Endothelial cell of umbilical vein (primary cell): Measurements from ENCODE around the gene LRIG1. TPM values are rescaled to one million over a fixed set of nuclear protein-coding genes. Genes with fewer than 3 reads are reported as not detected.

Experiments used
- BruUV-seq: library from RNA; stranded (reverse); fragments of 400-500 nt; replicated peaks from 2 replicates; lab custom pipeline; 2021; lab: Mats Ljungman, UMichigan
- CTCF ChIA-PET: fragments of 300-600, 350-600 bp; sonication (Branson Sonifier 250); formaldehyde crosslinking; loops from one replicate; lab custom pipeline; 2021; ENCODE audit warnings: antibody characterized with exemption, inconsistent platforms; lab: Charles Lee
- POLR2A ChIA-PET: fragments of 300-600, 350-600 bp; sonication (Branson Sonifier 250); formaldehyde crosslinking; loops from one replicate; lab custom pipeline; 2021; ENCODE audit warnings: antibody characterized with exemption, inconsistent platforms; lab: Charles Lee
- DNase-seq: peaks from one replicate; pipeline ENCODE4 v3.0.0-alpha.2; 2011; ENCODE audit warnings: low read depth, low spot score
- FAIRE-seq: peaks from 2 replicates; lab custom pipeline; 2011; peaks lifted over from hg19 to GRCh38; lab: Jason Lieb, UNC
- H2AFZ ChIP-seq: 2 replicates; pipeline ENCODE4 v1.6.0; 2012; ENCODE audit warnings: low read depth, low read length, control low read depth, inconsistent platforms
- H3K27ac ChIP-seq: 2 replicates; pipeline ENCODE4 v1.5.1; 2011; ENCODE audit warnings: low read depth, mild to moderate bottlenecking, control low read depth, low read length, moderate library complexity; ENCODE audit not compliant: insufficient read depth
- H3K27me3 ChIP-seq, 2 experiments: 2 replicates each; pipeline versions ENCODE4 v1.6.0 to v1.6.1; 2011; ENCODE audit warnings: low read length in 2 of 2, mixed read lengths in 1 of 2; ENCODE audit not compliant: control insufficient read depth in 2 of 2, insufficient read depth in 2 of 2
- H3K36me3 ChIP-seq, 2 experiments: 2 replicates in 1 of 2; 3 replicates in 1 of 2; pipeline ENCODE4 v1.5.1; 2011; ENCODE audit warnings: low read length in 2 of 2, mild to moderate bottlenecking in 1 of 2, moderate library complexity in 1 of 2; ENCODE audit not compliant: control insufficient read depth in 2 of 2, insufficient read depth in 2 of 2; ENCODE audit errors: extremely low read depth in 1 of 2
- H3K4me1 ChIP-seq: 3 replicates; pipeline ENCODE4 v1.5.1; 2011; ENCODE audit warnings: mild to moderate bottlenecking, low read length; ENCODE audit not compliant: control insufficient read depth, insufficient read depth; ENCODE audit errors: extremely low read depth
- H3K4me2 ChIP-seq: 2 replicates; pipeline ENCODE4 v1.6.1; 2011; ENCODE audit warnings: low read length, control low read depth, mixed read lengths; ENCODE audit not compliant: insufficient read depth
- H3K4me3 ChIP-seq, 3 experiments: fragments of 200-600 bp in 1 of 3; sonication (generic), shearing (Covaris generic) in 1 of 3; replicated peaks in 1 of 3; 2 replicates each; pipeline ENCODE4 v1.5.1; 2011 to 2016; ENCODE audit warnings: control low read depth in 3 of 3, low read length in 3 of 3, mild to moderate bottlenecking in 2 of 3, inconsistent platforms in 1 of 3, low read depth in 1 of 3, moderate library complexity in 1 of 3; ENCODE audit not compliant: insufficient read depth in 1 of 3
- H3K79me2 ChIP-seq: 2 replicates; pipeline ENCODE4 v1.6.0; 2012; ENCODE audit warnings: low read length, inconsistent platforms; ENCODE audit not compliant: control insufficient read depth, insufficient read depth
- H3K9ac ChIP-seq: replicated peaks from 2 replicates; pipeline ENCODE3; 2011; ENCODE audit warnings: low read length, control low read depth; ENCODE audit not compliant: insufficient read depth; ENCODE audit errors: extremely low read depth
- H3K9me1 ChIP-seq: replicated peaks from 3 replicates; pipeline ENCODE4 v1.6.0; 2011; ENCODE audit warnings: mild to moderate bottlenecking, low read length; ENCODE audit not compliant: control insufficient read depth, insufficient read depth; ENCODE audit errors: extremely low read depth
- H3K9me3 ChIP-seq: replicated peaks from 2 replicates; pipeline ENCODE4 v1.5.1; 2012; ENCODE audit warnings: low read length, inconsistent platforms; ENCODE audit not compliant: control insufficient read depth, insufficient read depth
- H4K20me1 ChIP-seq: replicated peaks from 2 replicates; pipeline ENCODE3; 2011; ENCODE audit warnings: mild to moderate bottlenecking, low read length; ENCODE audit not compliant: control insufficient read depth, insufficient read depth; ENCODE audit errors: extremely low read depth
- CTCF ChIP-seq, 2 donors: IDR thresholded peaks; 1 replicate in 1 of 2; 2 replicates in 1 of 2; pipeline ENCODE4 v1.5.1; 2011; ENCODE audit warnings: low read length in 2 of 2, mild to moderate bottlenecking in 2 of 2, moderate library complexity in 2 of 2, control low read depth in 1 of 2, inconsistent platforms in 1 of 2, low read depth in 1 of 2; ENCODE audit not compliant: insufficient read depth in 1 of 2; ENCODE audit errors: extremely low read depth in 1 of 2
- EZH2 ChIP-seq: IDR thresholded peaks from 2 replicates; pipeline ENCODE4 v1.6.1; 2012; ENCODE audit warnings: borderline replicate concordance, low read depth, mild to moderate bottlenecking, moderate library complexity, low read length, inconsistent platforms; ENCODE audit not compliant: severe bottlenecking
- FOS ChIP-seq: IDR thresholded peaks from 2 replicates; pipeline ENCODE4 v1.6.1; 2011; ENCODE audit warnings: mild to moderate bottlenecking, low read length, moderate library complexity, borderline replicate concordance; ENCODE audit not compliant: insufficient read depth
- GATA2 ChIP-seq: IDR thresholded peaks from 2 replicates; pipeline ENCODE4 v1.7.0; 2011; ENCODE audit warnings: low read depth, mild to moderate bottlenecking, moderate library complexity, mixed read lengths, low read length; ENCODE audit not compliant: insufficient read length, insufficient read depth
- JUN ChIP-seq: IDR thresholded peaks from 2 replicates; pipeline ENCODE4 v1.6.1; 2011; ENCODE audit warnings: borderline replicate concordance, low read depth; ENCODE audit not compliant: insufficient read length, insufficient read depth
- MAX ChIP-seq: IDR thresholded peaks from 2 replicates; pipeline ENCODE4 v1.6.1; 2011; ENCODE audit not compliant: insufficient read depth, insufficient read length
- MYC ChIP-seq: IDR thresholded peaks from one replicate; pipeline ENCODE4 v1.6.1; 2011; ENCODE audit warnings: mild to moderate bottlenecking, low read depth, low read length
- POLR2A ChIP-seq: IDR thresholded peaks from 2 replicates; pipeline ENCODE4 v1.6.1; 2012; ENCODE audit warnings: low read depth, mild to moderate bottlenecking, control low read depth, low read length
- POLR2AphosphoS5 ChIP-seq: IDR thresholded peaks from 2 replicates; pipeline ENCODE4 v1.6.1; 2012; ENCODE audit warnings: low read depth, mild to moderate bottlenecking, control low read depth, low read length, moderate library complexity; ENCODE audit not compliant: insufficient read depth
- dilution Hi-C: fragments of 300-500 bp; cut with MboI; formaldehyde crosslinking; loops from one replicate; pipeline ENCODE4 v1.15.0; 2019; ENCODE audit warnings: low sequenced_read_pairs; ENCODE audit not compliant: extremely low pct_ligation_motif_present
- intact Hi-C: fragments of 100-400 bp; cut with micrococcal nuclease; formaldehyde crosslinking; loops from one replicate; pipeline ENCODE4 v1.10.0; 2022
- polyA plus RNA-seq, 4 experiments: library from polyadenylated mRNA; depleted of rRNA in 3 of 4; stranded (reverse) in 3 of 4; unstranded in 1 of 4; fragments of >200 nt; gene quantifications; 2 replicates each; pipeline versions ENCODE4 v1.2.1 to v1.2.3, GENCODE V29; 2011 to 2012; ENCODE audit warnings: missing spikeins in 1 of 4
- total RNA-seq: library from RNA; stranded (reverse); gene quantifications from 2 replicates; pipeline ENCODE4 v1.2.3, GENCODE V29; 2021

LRIG1 gene
- total and polyA plus RNA-seq, 2 donors (not counting 3 experiments of a cell fraction or from before 2014, with no cell fraction given) = 50.3 to 52.2 TPM

- Histone ChIP-seq H3K27me3 (no peaks in the 10 kb centered on the region), H3K9ac (no peak overlapping the region), H3K9me1 (no peaks in the 10 kb centered on the region), H4K20me1 (no peaks in the 10 kb centered on the region), H3K4me1 (peaks cover 16% of the 10 kb centered on the region), H3K79me2 (no peaks in the 10 kb centered on the region), H3K4me2 (peak overlapping the region; percentile 54), H3K27ac (peak overlapping the region; percentile 72), H3K36me3 (no peaks in the 10 kb centered on the region), H3K4me3 (no peak overlapping the region), H2AFZ (no peak overlapping the region), H3K9me3 (no peaks in the 10 kb centered on the region)
- TF ChIP-seq MAX = no peak
- no peak for TF ChIP-seq POLR2A
- TF ChIP-seq MYC = no peak
- TF ChIP-seq GATA2 = no peak
- CTCF ChIA-PET = interaction anchor here (1.1 to 2.4 kb wide), 3 partner anchors 23 to 469 kb away, joined by 3 to 12 read pairs (median 6); no protein-coding TSS in a partner anchor
- intact Hi-C loops (no loop called here), dilution Hi-C loops (no loop called here)
- no TSS peak for BruUV-seq
- FAIRE-seq (no peak), DNase-seq (no peak)
- POLR2A ChIA-PET = no interaction called here
Measured at GRCh38 chr3:66353039-66353438, 147.8 kb downstream of the LRIG1 start.

GRCh38 chr3:66350601-66351000 is 150.2 kb downstream of the LRIG1 start:
- CTCF ChIA-PET = no interaction called here
- no peaks in the 10 kb centered on the region for H3K27me3 ChIP-seq
- H3K9me1 ChIP-seq = no peaks in the 10 kb centered on the region
- peaks cover 16% of the 10 kb centered on the region for H3K4me1 ChIP-seq
- dilution Hi-C loops = no loop called here
- no TSS peak for BruUV-seq
- H3K79me2 ChIP-seq = no peaks in the 10 kb centered on the region
- FAIRE-seq (no peak), DNase-seq (no peak)
- no peaks in the 10 kb centered on the region for H3K9me3 ChIP-seq
- no peaks in the 10 kb centered on the region for H4K20me1 ChIP-seq
- TF ChIP-seq JUN (no peak), GATA2 (no peak), FOS (no peak), MYC (no peak), POLR2AphosphoS5 (no peak), MAX (no peak), CTCF (IDR thresholded peaks at IDR 0.05; ENCODE audit: extremely low read depth in 1 of 2, insufficient read depth in 1 of 2, low read depth in 1 of 2, low read length in 2 of 2) (no peak), POLR2A (no peak), EZH2 (no peak)
- POLR2A ChIA-PET = no interaction called here
- no peak overlapping the region for H3K4me3 ChIP-seq
- no peak overlapping the region for H3K9ac ChIP-seq
- no peak overlapping the region for H2AFZ ChIP-seq
- no peaks in the 10 kb centered on the region for H3K36me3 ChIP-seq
- no peak overlapping the region for H3K4me2 ChIP-seq
- H3K27ac ChIP-seq = no peak overlapping the region
- intact Hi-C loops = no loop called here
